A549 (cell line): Measurements from ENCODE around the gene DPEP1. TPM values are rescaled to one million over a fixed set of nuclear protein-coding genes. Genes with fewer than 3 reads are reported as not detected.

ENCODE experiments used
- ATAC-seq, 2 experiments: fragments of 200-7000 bp in 1 of 2; fragments of >200 bp in 1 of 2; cut with Nextera tagmentation in 1 of 2; cut with Tn5 transposase in 1 of 2; 3 replicates each; pipeline versions ENCODE4 v1.8.0 to v1.9.1; 2018 to 2020; ENCODE audit warnings: mild to moderate bottlenecking in 1 of 2, moderate library complexity in 1 of 2
- CTCF ChIA-PET: fragments of 300-600 bp; sonication (Branson Sonifier 250); formaldehyde crosslinking; extraction: SDS; loops from one replicate; lab custom pipeline; 2021; ENCODE audit warnings: antibody characterized with exemption, inconsistent platforms; lab: Yijun Ruan, JAX
- POLR2A ChIA-PET: fragments of 350-600 bp; formaldehyde crosslinking; extraction: SDS; loops from one replicate; lab custom pipeline; 2021; ENCODE audit warnings: antibody characterized with exemption, inconsistent platforms; lab: Yijun Ruan, JAX
- DNase-seq, 2 experiments: peaks; one replicate each; pipeline versions ENCODE4 v3.0.0 to v3.0.0-alpha.2; 2011 to 2016; ENCODE audit warnings: low read depth in 1 of 2, low spot score in 1 of 2
- FAIRE-seq: peaks from 2 replicates; lab custom pipeline; 2011; peaks lifted over from hg19 to GRCh38; lab: Jason Lieb, UNC
- H3K27ac ChIP-seq, 2 experiments: fragments of >200 bp; sonication (Bioruptor Twin); formaldehyde crosslinking; 3 replicates each; pipeline ENCODE4 v1.5.1; 2016 to 2017
- H3K4me1 ChIP-seq: fragments of >200 bp; sonication (Bioruptor Twin); formaldehyde crosslinking; 3 replicates; pipeline ENCODE4 v1.6.1; 2016
- H3K4me2 ChIP-seq: fragments of >200 bp; sonication (Bioruptor Twin); formaldehyde crosslinking; 3 replicates; pipeline ENCODE4 v1.6.1; 2016
- H3K4me3 ChIP-seq: fragments of >200 bp; sonication (Bioruptor Twin); formaldehyde crosslinking; 3 replicates; pipeline ENCODE4 v1.5.1; 2016
- H3K9me3 ChIP-seq: fragments of >200 bp; sonication (Bioruptor Twin); formaldehyde crosslinking; 3 replicates; pipeline ENCODE4 v1.6.1; 2016
- CHD4 ChIP-seq: fragments of 200-600 bp; sonication (generic); IDR thresholded peaks from 2 replicates; pipeline ENCODE4 v1.6.1; 2016; ENCODE audit warnings: antibody characterized with exemption, mild to moderate bottlenecking, borderline replicate concordance
- ESRRA ChIP-seq: fragments of 150-350 bp; IDR thresholded peaks from 2 replicates; pipeline ENCODE4 v1.6.1; 2014; ENCODE audit warnings: mild to moderate bottlenecking, low read length, borderline replicate concordance
- GATA3 ChIP-seq: IDR thresholded peaks from 2 replicates; pipeline ENCODE4 v1.6.1; 2012; ENCODE audit warnings: borderline replicate concordance
- HDAC2 ChIP-seq: fragments of 200-600 bp; sonication (generic); IDR thresholded peaks from 2 replicates; pipeline ENCODE4 v1.6.1; 2016
- HEYL ChIP-seq: fragments of 250-450 bp; sonication (Bioruptor Pico); IDR thresholded peaks from 2 replicates; pipeline ENCODE4 v1.8.0; 2021; ENCODE audit warnings: mild to moderate bottlenecking, moderate library complexity
- HMGXB4 ChIP-seq: fragments of 250-450 bp; sonication (Bioruptor Pico); IDR thresholded peaks from 2 replicates; pipeline ENCODE4 v1.5.0; 2021; ENCODE audit warnings: mild to moderate bottlenecking, moderate library complexity, borderline replicate concordance
- HOXB13 ChIP-seq: fragments of 250-450 bp; sonication (Bioruptor Pico); IDR thresholded peaks from 2 replicates; pipeline ENCODE4 v1.5.0; 2020; ENCODE audit warnings: low read depth, mild to moderate bottlenecking, moderate library complexity
- JUN ChIP-seq, 2 experiments: fragments of >200 bp; sonication (Bioruptor Twin); formaldehyde crosslinking; IDR thresholded peaks; 2 replicates in 1 of 2; 3 replicates in 1 of 2; pipeline ENCODE4 v1.6.1; 2016 to 2017
- KDM1A ChIP-seq: fragments of 200-600 bp; sonication (generic); IDR thresholded peaks from 2 replicates; pipeline ENCODE4 v1.6.1; 2016; ENCODE audit warnings: low read depth, mild to moderate bottlenecking
- MYC ChIP-seq: IDR thresholded peaks from 2 replicates; pipeline ENCODE4 v1.6.1; 2012; ENCODE audit warnings: mild to moderate bottlenecking, inconsistent platforms, low read length, improper control_type of control experiment, borderline replicate concordance
- NR3C1 ChIP-seq: fragments of >200 bp; sonication (Bioruptor Twin); formaldehyde crosslinking; IDR thresholded peaks from 3 replicates; pipeline ENCODE4 v1.6.1; 2017
- PBX3 ChIP-seq: IDR thresholded peaks from 2 replicates; pipeline ENCODE4 v1.6.1; 2012
- PHF8 ChIP-seq: fragments of 200-600 bp; sonication (generic); IDR thresholded peaks from 2 replicates; pipeline ENCODE4 v1.6.1; 2016; ENCODE audit warnings: low read depth, mild to moderate bottlenecking, antibody characterized with exemption, moderate library complexity, borderline replicate concordance
- POLR2A ChIP-seq: IDR thresholded peaks from 2 replicates; pipeline ENCODE4 v1.6.1; 2012; ENCODE audit warnings: mild to moderate bottlenecking, low read length
- POLR2AphosphoS2 ChIP-seq: conservative IDR thresholded peaks from 2 replicates; pipeline ENCODE4 v1.6.1; 2012; ENCODE audit warnings: low read length, improper control_type of control experiment, inconsistent platforms
- RAD21 ChIP-seq, 2 experiments: fragments of >200 bp in 1 of 2; sonication (Bioruptor Twin) in 1 of 2; formaldehyde crosslinking in 1 of 2; IDR thresholded peaks in 1 of 2; conservative IDR thresholded peaks in 1 of 2; 2 replicates in 1 of 2; 3 replicates in 1 of 2; pipeline ENCODE4 v1.6.1; 2012 to 2018; ENCODE audit warnings: inconsistent platforms in 1 of 2
- RCOR1 ChIP-seq: fragments of 150-350 bp; IDR thresholded peaks from 2 replicates; pipeline ENCODE4 v1.6.1; 2014; ENCODE audit warnings: antibody characterized with exemption, low read length, low read depth
- TP53 ChIP-seq: fragments of 250-450 bp; sonication (Bioruptor Pico); IDR thresholded peaks from 2 replicates; pipeline ENCODE4 v1.5.0; 2021; ENCODE audit warnings: mild to moderate bottlenecking, moderate library complexity
- WGBS: methylation state at CpG from one replicate; pipeline ENCODE4 v1.1.6; 2017; ENCODE audit errors: missing lambda C conversion rate; 5-methylcytosine and 5-hydroxymethylcytosine counted together
- polyA plus RNA-seq, 4 experiments: library from polyadenylated mRNA; depleted of rRNA in 3 of 4; stranded (reverse); fragments of >200 nt; fragmentation: RNase III in 1 of 4; extraction: RNeasy Plus Mini Kit Qiagen cat#74134 plus additional on column Dnase treatment in 1 of 4; gene quantifications; 2 replicates in 3 of 4; 3 replicates in 1 of 4; pipeline ENCODE4 v1.2.3, GENCODE V29; 2011 to 2017
- TF ChIP-seq, protein P1 (sequence below): fragments of 150-350 bp; IDR thresholded peaks from 2 replicates; pipeline ENCODE4 v1.6.1; 2014; ENCODE audit warnings: low read depth, mild to moderate bottlenecking, low read length
- TF ChIP-seq, protein P2 (sequence below): fragments of >200 bp; sonication (Bioruptor Twin); formaldehyde crosslinking; IDR thresholded peaks from 3 replicates; pipeline ENCODE4 v1.6.1; 2016
- TF ChIP-seq, protein P3 (sequence below): fragments of 200-600 bp; sonication (generic); IDR thresholded peaks from 2 replicates; pipeline ENCODE4 v1.6.1; 2016; ENCODE audit warnings: antibody characterized with exemption, mild to moderate bottlenecking, moderate library complexity

Gene DPEP1
- polyA plus RNA-seq, 2 of the 4 experiments (the other 2 are of a cell fraction): 1.3 to 1.5 TPM

DNA sequence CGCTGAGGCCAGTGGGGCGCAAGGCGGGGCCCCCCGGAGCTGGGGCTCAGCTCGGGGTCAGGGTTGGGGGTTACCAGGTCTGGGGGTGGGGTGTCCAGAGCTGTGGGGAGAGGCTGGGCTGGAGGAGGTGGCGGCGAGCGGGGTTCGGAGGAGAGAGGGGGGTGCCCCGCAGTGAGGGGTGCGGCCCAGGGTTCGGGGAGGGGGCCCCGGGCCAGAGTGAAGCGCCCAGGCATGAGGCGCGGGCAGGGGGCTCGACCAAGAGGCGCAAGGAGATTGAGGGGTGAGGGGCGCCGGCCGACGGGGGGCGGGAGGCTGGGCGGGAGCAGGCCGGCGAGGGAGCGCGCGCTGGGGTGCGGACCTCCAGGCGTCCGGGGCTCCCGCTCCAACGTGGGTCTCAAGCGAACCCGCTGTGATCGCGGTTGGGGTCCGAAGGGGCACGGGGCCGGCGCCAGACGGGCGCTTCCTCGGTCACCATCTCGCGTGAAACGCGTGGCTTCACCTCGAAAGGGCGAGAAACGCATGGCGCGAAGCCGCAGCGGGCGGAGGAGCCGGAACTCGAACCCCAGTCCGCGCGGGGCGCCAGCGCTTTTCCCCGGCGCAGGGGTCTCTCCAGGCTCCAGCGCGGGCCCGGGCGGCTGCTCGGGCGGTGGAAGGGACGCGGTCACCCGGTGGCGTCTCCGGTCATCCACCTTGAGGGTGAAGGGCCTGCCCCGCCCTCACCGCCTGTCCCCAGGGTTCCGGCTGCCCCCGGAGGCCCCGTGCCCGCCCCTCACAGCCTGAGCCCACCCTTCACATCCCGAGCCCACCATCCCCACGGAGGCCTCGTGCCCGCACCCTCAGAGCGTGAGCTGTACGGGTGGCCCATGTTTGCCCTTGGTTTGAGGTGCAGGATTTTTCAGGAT is 37.0 kb upstream of the DPEP1 start:
- TF ChIP-seq PHF8 (0 out of 2 replicates have a peak, but pooled peaks have one; percentile 3), RCOR1 (no peak)
- no peak for DNase-seq
- Histone ChIP-seq H3K27ac (peak overlapping the region; percentile 90 to 97), H3K9me3 (no peaks in the 10 kb centered on the region), H3K4me3 (peak overlapping the region; percentile 73), H3K4me1 (peaks cover 22% of the 10 kb centered on the region), H3K4me2 (peak overlapping the region; percentile 76)
- FAIRE-seq: no peak
- 80% methylated on average over 54 of the region's 89 CpGs for WGBS
- ATAC-seq: no peak; a peak in 1 of 6 replicates
- ChIA-PET POLR2A (no interaction called here), CTCF (interaction anchor here (0.8 to 2.7 kb wide), 11 partner anchors 11 to 146 kb away, joined by 3 to 17 read pairs (median 7); no protein-coding TSS in a partner anchor)

GRCh38 chr16:89577055-89577759 is 36.2 kb upstream of the DPEP1 start:
- WGBS: 90% methylated on average over 23 of the region's 25 CpGs
- no peak for DNase-seq
- no peak for FAIRE-seq
- H3K27ac ChIP-seq: peak overlapping the region in 1 of 2 experiments; percentile 97; a peak in 1 of 6 replicates
- no peak for ATAC-seq
- TF ChIP-seq, protein P1, sequence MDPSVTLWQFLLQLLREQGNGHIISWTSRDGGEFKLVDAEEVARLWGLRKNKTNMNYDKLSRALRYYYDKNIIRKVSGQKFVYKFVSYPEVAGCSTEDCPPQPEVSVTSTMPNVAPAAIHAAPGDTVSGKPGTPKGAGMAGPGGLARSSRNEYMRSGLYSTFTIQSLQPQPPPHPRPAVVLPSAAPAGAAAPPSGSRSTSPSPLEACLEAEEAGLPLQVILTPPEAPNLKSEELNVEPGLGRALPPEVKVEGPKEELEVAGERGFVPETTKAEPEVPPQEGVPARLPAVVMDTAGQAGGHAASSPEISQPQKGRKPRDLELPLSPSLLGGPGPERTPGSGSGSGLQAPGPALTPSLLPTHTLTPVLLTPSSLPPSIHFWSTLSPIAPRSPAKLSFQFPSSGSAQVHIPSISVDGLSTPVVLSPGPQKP: no peak
- TF ChIP-seq, protein P2, sequence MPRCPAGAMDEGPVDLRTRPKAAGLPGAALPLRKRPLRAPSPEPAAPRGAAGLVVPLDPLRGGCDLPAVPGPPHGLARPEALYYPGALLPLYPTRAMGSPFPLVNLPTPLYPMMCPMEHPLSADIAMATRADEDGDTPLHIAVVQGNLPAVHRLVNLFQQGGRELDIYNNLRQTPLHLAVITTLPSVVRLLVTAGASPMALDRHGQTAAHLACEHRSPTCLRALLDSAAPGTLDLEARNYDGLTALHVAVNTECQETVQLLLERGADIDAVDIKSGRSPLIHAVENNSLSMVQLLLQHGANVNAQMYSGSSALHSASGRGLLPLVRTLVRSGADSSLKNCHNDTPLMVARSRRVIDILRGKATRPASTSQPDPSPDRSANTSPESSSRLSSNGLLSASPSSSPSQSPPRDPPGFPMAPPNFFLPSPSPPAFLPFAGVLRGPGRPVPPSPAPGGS: no peak
- TF ChIP-seq HMGXB4 (CRISPR knock-in tag): no peak
- TF ChIP-seq POLR2A: no peak
- TF ChIP-seq TP53: no peak
- no peak for TF ChIP-seq GATA3
- no peak for TF ChIP-seq KDM1A
- no peak for TF ChIP-seq HOXB13 (CRISPR knock-in tag)
- TF ChIP-seq NR3C1: no peak
- no peak for TF ChIP-seq CHD4
- TF ChIP-seq HDAC2: no peak
- TF ChIP-seq HEYL: no peak
- no peak for TF ChIP-seq RAD21 (conservative IDR thresholded peaks at IDR 0.05 in 1 of 2, IDR thresholded peaks at IDR 0.05 in 1 of 2)
- no peak for TF ChIP-seq ESRRA
- TF ChIP-seq, protein P3, sequence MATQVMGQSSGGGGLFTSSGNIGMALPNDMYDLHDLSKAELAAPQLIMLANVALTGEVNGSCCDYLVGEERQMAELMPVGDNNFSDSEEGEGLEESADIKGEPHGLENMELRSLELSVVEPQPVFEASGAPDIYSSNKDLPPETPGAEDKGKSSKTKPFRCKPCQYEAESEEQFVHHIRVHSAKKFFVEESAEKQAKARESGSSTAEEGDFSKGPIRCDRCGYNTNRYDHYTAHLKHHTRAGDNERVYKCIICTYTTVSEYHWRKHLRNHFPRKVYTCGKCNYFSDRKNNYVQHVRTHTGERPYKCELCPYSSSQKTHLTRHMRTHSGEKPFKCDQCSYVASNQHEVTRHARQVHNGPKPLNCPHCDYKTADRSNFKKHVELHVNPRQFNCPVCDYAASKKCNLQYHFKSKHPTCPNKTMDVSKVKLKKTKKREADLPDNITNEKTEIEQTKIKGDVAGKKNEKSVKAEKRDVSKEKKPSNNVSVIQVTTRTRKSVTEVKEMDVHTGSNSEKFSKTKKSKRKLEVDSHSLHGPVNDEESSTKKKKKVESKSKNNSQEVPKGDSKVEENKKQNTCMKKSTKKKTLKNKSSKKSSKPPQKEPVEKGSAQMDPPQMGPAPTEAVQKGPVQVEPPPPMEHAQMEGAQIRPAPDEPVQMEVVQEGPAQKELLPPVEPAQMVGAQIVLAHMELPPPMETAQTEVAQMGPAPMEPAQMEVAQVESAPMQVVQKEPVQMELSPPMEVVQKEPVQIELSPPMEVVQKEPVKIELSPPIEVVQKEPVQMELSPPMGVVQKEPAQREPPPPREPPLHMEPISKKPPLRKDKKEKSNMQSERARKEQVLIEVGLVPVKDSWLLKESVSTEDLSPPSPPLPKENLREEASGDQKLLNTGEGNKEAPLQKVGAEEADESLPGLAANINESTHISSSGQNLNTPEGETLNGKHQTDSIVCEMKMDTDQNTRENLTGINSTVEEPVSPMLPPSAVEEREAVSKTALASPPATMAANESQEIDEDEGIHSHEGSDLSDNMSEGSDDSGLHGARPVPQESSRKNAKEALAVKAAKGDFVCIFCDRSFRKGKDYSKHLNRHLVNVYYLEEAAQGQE: no peak
- no peak for TF ChIP-seq PBX3
- no peak for TF ChIP-seq JUN (IDR thresholded peaks at IDR 0.05)
- no peak for TF ChIP-seq POLR2AphosphoS2
- TF ChIP-seq MYC: no peak
- H3K4me1 ChIP-seq: peaks cover 30% of the 10 kb centered on the region
- no peaks in the 10 kb centered on the region for H3K9me3 ChIP-seq
- POLR2A ChIA-PET: no interaction called here
- peak overlapping the region; percentile 76 for H3K4me2 ChIP-seq
- CTCF ChIA-PET: interaction anchor here (0.6 to 2.7 kb wide), 7 partner anchors 11 to 284 kb away, joined by 3 to 17 read pairs (median 5); no protein-coding TSS in a partner anchor
- H3K4me3 ChIP-seq: peak overlapping the region; percentile 73; the same call in 2 of the 3 replicates
